Measurements from ENCODE around the gene CDC14C.

The CDC14C gene

GRCh38 chr7:48976850-48977249 is 52.5 kb downstream of the CDC14C start:
- no peak overlapping the region for H3K4me3 ChIP-seq (ENCODE audit: low read length)
- H3K9ac ChIP-seq (ENCODE audit: low read length): no peak overlapping the region
- no peaks in the 10 kb centered on the region for H3K9me3 ChIP-seq (ENCODE audit: control insufficient read depth, low read length)
- H3K36me3 ChIP-seq (ENCODE audit: control insufficient read depth, insufficient read depth, low read length, severe bottlenecking): no peaks in the 10 kb centered on the region
- H3K27me3 ChIP-seq (replicated peaks; ENCODE audit: control insufficient read depth, insufficient read depth, low read length): no peaks in the 10 kb centered on the region
- DNase-seq (ENCODE audit: low read depth): no peak
- no peaks in the 10 kb centered on the region for H3K4me1 ChIP-seq (ENCODE audit: control insufficient read depth, insufficient read depth, low read length)

All from adipocyte (in vitro differentiated cells).